Measurements from ENCODE around the gene VIM.

Gene VIM

DNA sequence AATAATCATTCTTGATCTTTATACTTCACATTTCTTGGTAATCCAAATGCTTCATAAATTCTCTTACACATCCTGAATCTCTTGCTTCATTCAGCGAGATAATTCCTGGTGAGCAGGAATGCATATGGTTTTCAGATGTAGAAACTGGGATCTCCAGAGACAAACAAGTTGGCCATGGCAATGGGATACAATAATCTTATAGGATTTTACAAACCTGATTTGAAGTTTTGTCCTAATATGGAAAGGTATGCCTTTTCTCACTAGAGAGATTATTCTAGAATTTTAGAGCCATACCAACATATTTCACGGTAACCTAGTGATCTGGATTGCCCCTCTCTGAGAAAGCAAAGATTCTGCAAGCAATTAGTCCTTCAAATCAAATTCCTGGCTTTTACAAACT is 13.5 kb upstream of the VIM start:
- no peak overlapping the region for H3K4me3 ChIP-seq (ENCODE audit: low read depth, low read length)
- TF ChIP-seq, protein P1, sequence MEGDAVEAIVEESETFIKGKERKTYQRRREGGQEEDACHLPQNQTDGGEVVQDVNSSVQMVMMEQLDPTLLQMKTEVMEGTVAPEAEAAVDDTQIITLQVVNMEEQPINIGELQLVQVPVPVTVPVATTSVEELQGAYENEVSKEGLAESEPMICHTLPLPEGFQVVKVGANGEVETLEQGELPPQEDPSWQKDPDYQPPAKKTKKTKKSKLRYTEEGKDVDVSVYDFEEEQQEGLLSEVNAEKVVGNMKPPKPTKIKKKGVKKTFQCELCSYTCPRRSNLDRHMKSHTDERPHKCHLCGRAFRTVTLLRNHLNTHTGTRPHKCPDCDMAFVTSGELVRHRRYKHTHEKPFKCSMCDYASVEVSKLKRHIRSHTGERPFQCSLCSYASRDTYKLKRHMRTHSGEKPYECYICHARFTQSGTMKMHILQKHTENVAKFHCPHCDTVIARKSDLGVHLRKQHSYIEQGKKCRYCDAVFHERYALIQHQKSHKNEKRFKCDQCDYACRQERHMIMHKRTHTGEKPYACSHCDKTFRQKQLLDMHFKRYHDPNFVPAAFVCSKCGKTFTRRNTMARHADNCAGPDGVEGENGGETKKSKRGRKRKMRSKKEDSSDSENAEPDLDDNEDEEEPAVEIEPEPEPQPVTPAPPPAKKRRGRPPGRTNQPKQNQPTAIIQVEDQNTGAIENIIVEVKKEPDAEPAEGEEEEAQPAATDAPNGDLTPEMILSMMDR (conservative IDR thresholded peaks at IDR 0.05; ENCODE audit: low read depth, low read length) = no peak
- DNase-seq (ENCODE audit: low read depth) = peak; percentile 73

DNA sequence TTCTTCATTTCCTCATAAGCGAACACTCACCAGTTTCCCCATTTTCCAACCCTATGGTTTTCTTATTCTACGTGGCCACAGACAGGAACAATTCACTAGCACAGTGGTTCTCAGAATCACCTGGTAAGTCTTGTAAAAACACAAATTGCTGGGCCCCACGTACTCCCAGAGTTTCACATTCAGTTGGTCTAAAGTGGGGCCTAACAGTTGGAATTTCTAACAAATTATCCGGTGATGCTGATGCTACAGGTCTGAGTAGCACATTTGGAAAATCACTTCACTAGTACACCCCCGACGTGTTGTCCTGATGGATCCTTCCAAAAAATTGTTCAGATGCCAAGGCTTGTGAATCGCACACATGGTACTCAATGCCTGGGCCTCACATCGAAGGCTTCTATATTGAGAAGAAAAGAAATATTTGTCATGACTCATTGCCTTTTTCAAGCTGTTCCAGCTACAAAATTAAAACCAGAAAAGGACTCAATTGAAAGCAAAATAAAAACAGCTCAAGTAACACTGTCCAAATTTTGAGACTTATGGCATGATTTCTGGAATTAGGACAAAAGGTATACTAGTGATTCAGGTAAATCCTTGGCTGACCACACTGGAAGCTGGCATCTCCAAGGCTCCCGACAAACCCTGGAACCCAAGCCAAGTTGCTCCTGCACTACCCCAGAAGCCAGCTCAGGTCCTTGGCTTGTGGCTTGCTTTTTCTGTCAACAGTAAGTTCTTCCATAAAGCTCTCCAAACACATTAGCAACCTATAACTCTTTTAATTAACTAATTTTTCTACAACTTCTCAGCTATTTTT is 12.9 kb upstream of the VIM start:
- DNase-seq (ENCODE audit: low read depth) = peak; percentile 95
- H3K4me3 ChIP-seq (ENCODE audit: low read depth, low read length) = no peak overlapping the region
- TF ChIP-seq, protein P1 (conservative IDR thresholded peaks at IDR 0.05; ENCODE audit: low read depth, low read length) = no peak

DNA sequence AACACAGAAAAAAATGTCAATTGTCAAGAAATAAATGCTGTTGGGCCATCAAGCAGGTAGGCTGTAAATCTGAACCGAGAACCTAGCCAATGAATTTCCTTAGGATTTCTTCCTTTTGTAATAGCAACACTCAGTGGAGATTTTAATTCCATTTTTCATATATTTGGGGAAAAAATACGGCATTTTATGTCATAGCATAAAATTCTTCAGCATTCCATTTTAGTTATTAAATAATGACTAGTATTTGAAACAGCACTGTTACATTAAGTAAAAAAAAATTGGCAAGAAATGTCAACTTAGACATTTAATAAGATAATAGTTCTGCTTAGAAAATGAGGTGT is 12.3 kb upstream of the VIM start:
- TF ChIP-seq, protein P1 (conservative IDR thresholded peaks at IDR 0.05; ENCODE audit: low read depth, low read length) = no peak
- no peak for DNase-seq (ENCODE audit: low read depth)
- no peak overlapping the region for H3K4me3 ChIP-seq (ENCODE audit: low read depth, low read length)

DNA sequence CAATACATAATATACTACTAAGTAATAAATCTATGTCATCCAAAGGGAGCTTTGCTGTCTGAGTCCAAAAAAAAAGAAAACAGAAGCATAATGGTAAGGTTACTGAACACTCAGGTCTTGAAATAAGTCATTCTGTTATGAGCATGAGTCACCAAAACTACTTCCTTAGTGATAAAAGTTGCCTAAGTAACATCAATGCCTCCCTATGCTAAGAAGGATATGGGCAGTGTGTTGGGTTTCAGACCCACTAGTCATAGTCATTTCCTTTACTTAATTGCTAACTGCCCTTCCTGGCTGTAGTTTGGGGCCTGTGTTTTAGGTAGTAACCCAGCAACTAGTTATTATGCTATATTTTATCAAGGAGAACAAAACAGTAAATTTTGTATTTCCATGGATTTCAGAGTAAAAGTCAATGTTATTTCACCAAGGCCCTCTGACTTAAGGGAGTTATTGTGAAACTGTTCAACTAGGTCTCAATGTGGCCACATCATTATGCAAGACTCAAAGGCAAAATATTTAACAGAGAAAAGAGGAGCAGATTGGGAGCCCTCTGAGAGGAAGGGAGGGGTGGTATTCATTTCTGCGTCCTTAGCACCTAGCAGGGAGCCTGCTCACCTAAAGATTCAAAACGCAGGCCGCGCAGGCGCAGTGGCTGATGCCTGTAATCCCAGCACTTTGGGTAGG is 11.7 kb upstream of the VIM start:
- TF ChIP-seq, protein P1 (conservative IDR thresholded peaks at IDR 0.05; ENCODE audit: low read depth, low read length) = no peak
- peak; percentile 97 for DNase-seq (ENCODE audit: low read depth)
- no peak overlapping the region for H3K4me3 ChIP-seq (ENCODE audit: low read depth, low read length)

DNA sequence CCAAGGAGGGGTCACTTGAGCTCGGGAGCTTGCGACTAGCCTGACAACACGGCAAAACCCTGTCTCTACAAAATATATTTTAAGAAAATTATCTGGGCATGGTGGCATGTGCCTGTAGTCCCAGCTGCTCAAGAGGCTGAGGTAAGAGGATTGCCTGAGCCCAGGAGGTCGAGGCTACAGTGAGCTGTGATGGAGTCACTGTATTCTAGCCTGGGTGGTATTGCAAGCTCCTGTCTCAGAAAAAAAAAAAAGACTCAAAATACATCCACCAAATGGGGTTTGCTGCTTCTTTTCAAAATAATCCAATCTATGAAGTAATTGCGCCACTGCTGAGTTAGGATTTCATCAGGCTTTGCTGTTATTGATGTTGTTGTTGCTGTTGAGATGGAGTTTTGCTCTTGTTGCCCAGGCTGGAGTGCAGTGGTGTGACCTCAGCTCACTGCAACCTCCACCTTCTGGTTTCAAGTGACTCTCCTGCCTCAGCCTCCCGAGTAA is 11.1 kb upstream of the VIM start:
- no peak overlapping the region for H3K4me3 ChIP-seq (ENCODE audit: low read depth, low read length)
- TF ChIP-seq, protein P1 (conservative IDR thresholded peaks at IDR 0.05; ENCODE audit: low read depth, low read length) = no peak
- DNase-seq (ENCODE audit: low read depth) = no peak

DNA sequence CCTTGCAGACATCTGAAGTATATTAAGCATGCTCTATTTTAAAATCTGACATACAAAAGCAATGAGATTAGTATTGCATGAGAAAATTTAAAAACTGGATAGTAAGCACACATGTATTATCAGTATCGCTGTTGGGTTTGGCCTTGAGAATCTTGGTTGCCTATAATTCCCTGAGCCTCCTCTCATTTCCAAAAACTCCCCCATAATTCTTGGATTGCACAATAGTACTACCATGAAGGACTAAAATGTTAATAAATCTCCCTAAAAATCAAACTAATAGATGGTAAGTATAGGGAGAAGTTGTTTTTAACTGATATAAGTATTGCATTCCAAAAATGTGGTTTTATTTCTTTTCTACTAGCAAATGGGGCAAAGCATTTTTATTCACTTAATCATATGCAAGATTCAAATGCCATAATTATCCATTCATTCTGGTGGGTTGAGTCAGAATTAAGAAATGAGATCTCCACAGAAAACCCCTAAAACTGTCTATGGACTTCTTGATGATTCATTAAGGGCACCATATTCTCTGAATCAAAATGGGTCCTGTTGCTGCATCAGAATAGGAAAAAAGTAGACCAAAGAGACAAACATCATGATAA is 10.3 kb upstream of the VIM start:
- H3K4me3 ChIP-seq (ENCODE audit: low read depth, low read length) = no peak overlapping the region
- no peak for DNase-seq (ENCODE audit: low read depth)
- TF ChIP-seq, protein P1 (conservative IDR thresholded peaks at IDR 0.05; ENCODE audit: low read depth, low read length) = no peak

Data from choroid plexus epithelial cell (primary cell).